Activated gamma-delta T cell (primary cell): ENCODE data around the gene MRGPRE.
"Not testable (repeated sequence)": the region's sequence is repeated elsewhere in the genome, so short reads cannot be mapped to it uniquely, and the experiment has no call there.

Source experiments
- DNase-seq: peaks from one replicate; lab custom pipeline; 2025; lab: John Stamatoyannopoulos, UW
- total RNA-seq, 2 donors: gene quantifications; one replicate each; lab custom pipeline; 2026; lab: John Stamatoyannopoulos, UW

MRGPRE gene
- total RNA-seq: 0 reads per million in 2 donors

DNA sequence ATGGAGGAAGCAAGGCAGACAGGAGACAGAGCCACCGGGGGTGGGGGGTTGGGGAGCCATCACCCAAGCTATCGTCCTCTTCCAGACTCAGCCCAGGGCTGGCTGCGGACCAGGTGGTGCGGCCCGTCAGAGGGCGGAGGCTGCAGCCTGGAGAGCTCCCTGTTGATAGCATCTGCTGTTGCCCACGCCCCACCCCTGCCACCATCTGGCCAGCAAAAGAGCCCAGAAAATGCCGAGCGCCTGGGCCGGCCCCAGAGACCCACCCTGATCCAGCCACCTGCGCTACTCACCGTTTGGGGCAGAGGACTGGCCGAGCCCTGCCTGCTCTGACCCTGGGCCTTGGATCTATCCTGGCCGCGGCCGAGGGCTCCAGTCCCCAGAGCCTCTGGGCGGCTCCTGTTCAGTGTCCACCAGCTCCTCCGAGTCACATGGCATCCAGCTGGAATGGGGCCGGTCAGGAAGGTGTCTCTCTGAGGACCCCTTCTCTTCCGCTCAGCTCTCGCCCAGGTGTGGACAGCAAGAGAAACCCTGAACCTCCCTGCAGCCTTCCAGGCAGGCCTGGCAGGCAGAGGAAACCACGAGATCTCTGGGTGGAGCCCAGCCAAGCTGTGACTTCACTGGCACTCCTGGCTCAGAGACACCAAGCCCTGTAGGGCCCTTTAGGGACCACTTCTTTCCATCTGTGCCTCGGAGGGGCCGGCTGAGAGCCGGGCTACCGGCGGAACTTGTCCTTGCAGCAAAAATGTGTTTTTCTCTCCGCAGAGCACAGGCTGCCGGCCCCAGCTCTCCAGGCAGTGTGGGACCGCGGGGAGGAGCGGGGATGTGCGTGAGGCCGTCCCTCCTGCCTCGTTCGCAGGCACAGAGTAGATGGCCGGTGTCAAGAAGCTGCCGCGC is at the start of gene MRGPRE:
MRGPRE (minus strand) TSS at position 567 of the 894 bp plus-strand sequence. CDS start 3,618 bp downstream, outside the sequence.
- DNase-seq: no peak

- not testable (repeated sequence) for DNase-seq
These were observed 48.9 kb upstream of the MRGPRE start for GRCh38 chr11:3281146-3281545.

- not testable (repeated sequence) for DNase-seq
These were observed 48.4 kb upstream of the MRGPRE start for GRCh38 chr11:3280662-3281061.

DNA sequence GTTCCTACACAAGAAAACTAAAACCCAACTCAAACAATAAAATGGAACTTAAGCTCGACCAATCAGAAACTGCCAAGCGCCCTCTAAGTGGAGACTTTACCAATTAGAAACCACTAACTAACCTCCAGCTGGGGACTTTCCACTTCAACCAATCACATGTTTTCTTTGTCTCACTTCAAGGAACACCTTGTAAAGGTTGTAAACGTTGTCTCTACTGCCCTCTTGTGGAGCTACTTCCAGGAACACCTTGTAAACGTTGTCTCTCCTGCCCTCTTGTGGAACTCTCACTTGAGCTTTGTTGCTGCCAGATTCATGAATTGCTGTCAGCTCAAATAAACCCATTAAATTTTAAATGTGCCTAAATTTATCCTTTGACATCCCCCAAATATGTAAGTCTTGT is 46.7 kb upstream of the MRGPRE start:
- DNase-seq: not testable (repeated sequence)

DNA sequence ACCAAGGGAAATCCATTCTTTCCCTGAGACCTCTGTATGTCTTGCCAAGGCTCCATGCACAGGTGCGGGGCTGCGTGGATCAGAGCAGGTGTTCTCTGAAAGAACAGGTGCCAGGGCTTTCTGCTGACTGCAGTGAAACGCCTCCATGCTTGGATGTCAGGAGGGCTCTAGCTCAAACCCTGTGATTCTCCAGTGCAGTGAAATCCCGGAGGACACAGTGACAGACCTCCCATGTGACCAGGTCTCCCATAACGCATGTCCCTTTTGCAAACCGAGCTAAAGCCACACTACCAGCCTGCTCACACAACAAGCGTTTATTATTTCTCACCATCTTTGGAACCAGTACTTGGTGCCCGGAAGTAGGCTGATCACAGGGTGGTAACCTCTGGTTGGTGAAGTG is 41.4 kb upstream of the MRGPRE start:
- not testable (repeated sequence) for DNase-seq

GRCh38 chr11:3262548-3262947 is 30.3 kb upstream of the MRGPRE start:
- DNase-seq: not testable (repeated sequence)

DNA sequence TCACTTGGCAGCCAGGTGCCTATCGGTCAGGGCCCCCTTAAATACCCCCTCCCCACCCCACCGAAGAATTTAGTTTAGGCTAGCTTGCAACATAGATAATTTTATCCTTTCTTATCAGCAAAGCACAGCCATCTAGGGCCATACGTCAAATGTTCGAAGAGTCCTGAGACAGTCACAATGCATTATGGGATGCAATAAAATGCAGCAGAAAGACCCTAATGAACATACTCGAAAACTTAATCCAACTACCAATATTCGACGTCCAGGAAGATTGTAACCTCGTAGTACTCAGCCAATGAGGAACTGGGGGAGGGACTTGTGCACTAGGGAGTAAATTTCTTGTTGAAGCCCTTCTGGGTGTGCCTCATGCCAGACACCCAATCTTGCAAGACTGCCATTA is 29.6 kb upstream of the MRGPRE start:
- not testable (repeated sequence) for DNase-seq

DNA sequence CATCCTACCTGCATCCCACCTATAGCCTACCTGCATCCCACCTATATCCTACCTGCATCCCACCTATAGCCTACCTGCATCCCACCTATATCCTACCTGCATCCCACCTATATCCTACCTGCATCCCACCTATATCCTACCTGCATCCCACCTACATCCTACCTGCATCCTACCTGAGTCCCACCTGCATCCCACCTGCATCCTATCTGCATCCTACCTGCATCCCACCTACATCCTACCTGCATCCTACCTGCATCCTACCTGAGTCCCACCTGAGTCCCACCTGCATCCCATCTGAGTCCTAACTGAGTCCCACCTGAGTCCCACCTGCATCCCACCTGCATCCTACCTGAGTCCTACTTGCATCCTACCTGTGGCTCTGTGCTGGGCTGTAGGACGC is 25.3 kb upstream of the MRGPRE start:
- DNase-seq: not testable (repeated sequence)

DNA sequence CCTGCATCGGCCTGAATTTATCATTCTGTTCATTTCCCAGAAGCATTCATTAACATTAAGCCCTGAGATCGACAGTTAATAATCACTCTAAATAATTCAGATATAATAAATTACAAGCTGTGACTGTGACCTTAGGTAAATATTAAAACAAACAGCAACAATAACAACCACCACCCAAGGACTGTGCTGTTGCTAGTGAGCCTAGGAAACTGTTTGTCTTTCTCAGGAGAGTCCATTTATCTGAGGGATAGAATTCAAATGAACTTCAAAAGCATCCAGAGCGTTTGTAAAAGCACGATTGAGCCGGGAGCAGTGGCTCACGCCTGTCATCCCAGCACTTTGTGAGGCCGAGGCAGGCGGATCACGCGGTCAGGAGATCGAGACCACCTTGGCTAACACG is 23.0 kb upstream of the MRGPRE start:
- not testable (repeated sequence) for DNase-seq

- DNase-seq: not testable (repeated sequence)
These were observed 22.6 kb upstream of the MRGPRE start for GRCh38 chr11:3254773-3255172.

- no peak for DNase-seq
These were observed 12.9 kb upstream of the MRGPRE start for GRCh38 chr11:3245071-3245470.

DNA sequence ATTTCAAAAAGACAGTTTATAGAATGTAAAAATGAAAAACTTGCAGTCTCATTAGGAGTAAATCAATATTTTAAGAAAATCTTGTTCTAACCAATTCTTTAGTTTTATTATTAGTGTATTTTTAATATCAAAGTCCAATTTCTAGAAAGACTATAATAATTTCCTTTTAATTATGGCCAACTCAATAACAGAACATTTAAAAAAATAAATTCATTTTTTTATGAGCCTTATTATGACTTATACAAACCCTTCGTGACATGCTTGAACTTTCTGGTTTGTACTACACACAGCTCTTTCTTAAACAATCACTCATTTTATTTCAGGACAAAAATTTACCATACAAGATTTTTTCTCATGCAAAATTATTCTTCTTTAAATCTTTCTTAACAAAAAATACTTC is 11.7 kb upstream of the MRGPRE start:
- no peak for DNase-seq

- DNase-seq: no peak
These were observed 4.9 kb upstream of the MRGPRE start for GRCh38 chr11:3237119-3237518.

- no peak for DNase-seq
These were observed 2.6 kb upstream of the MRGPRE start for GRCh38 chr11:3234846-3235245.

DNA sequence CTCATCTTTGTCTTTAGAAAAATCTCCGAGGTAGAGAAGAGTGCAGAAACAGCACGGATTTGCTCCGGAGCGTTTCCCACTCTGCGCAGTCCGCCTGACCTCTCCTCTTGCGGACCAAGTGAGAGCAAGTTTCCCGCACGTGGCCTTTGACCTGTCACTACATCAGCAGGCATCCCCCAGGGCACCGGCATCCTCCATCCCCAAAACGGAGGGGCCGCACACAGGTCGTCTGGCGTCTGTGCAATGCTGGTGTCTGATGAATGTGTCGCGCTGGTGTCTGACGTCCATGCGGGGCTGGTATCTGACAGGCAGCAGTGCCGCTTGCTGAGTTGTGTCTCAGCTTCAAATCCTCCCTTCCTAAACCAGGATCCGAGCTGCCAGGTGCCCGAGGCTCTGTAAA is 739 bp upstream of the MRGPRE start:
- DNase-seq: no peak

GRCh38 chr11:3231550-3231850 is 717 bp downstream of the MRGPRE start:
- DNase-seq: no peak

GRCh38 chr11:3230636-3231549 is 1.3 kb downstream of the MRGPRE start:
- DNase-seq: no peak

DNA sequence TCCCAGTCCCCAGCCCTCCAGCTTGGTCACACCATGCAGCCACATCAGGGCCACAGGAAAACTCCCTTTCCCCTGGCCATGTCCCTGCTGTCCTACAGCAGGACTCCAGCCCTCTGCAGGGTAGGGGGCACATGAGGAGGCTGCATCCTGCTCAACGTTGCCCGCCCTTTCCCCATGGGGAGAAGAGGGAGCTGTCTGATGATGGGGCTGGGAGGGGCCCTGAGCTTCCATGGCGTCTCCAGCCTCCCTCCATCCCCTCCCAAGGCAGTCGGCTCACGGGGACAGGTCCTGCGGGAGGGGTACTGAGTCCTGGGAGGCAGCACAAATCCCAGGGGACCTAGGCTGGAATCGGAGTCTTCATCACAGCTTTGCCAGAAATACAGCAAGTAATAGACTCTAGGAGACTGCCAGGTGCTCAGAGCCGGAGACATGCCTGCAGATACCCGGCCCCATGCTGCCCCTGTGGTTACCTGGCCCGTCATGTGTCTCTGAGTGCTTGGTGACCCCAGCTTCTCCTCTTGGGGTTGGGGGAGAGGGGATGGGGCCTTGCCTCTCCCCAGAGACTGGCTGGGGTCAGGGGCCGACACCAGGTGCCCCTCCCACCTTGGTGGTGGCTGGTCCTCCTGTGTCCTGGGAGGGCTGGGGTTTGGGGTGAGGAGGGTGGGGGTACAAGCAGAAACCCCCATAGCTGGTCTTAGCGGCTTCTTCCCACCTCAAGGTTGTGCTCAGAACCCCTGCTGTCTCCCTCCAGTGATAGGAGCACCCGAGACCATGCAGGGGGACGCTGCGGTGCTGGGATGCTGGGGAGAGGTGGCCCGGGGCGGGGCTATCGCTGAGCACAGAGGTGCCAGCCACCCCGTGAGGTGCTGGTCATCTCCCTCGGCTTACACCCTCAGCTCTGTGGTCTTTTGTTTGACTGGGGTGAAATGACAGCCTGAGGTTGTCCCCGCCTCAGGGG is 2.3 kb downstream of the MRGPRE start:
- DNase-seq: no peak

- no peak for DNase-seq
These were observed 3.8 kb downstream of the MRGPRE start for GRCh38 chr11:3228445-3228829.

DNA sequence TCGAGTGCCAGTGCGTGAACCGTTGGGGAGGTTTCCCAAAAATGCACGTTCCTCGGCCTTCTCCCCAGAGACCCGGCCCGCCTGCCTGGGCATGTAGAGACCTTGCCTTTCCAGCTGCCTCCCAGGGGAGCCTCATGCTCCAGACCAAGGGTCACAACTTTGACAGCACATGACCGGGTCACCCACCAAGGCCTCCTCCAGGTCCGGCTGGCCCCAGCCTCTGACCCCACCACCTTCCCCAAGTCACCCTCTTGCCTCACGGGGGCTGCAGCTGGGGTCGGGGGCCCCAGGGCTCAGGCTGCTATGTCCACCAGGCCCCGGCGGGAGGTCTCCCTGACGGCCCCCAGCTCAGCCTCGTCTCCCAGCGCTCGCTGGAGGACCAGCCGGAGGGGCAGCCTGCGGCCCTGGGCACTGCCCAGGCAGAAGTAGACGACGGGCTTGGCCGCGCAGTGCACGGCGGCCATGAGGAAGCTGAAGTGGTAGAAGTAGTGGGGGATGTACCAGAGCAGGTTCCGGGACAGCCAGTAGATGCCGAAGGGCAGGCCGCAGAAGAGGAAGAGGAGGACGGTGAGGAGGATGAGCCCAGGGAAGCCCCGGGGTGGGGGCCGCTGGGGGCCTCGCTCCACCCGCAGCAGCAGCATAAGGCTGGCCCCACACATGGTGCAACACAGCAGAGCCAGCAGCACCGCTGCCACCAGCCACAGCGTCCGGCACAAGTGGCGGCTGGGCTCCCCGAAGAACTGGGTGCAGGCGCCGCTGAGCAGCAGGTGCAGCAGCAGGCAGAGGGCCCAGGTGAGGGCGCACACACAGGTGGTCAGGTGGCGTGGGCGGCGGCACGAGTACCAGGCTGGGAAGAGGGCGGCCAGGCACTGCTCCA is 4.4 kb downstream of the MRGPRE start:
- DNase-seq: no peak
